Measurements from ENCODE around the gene NR5A1.

DNA sequence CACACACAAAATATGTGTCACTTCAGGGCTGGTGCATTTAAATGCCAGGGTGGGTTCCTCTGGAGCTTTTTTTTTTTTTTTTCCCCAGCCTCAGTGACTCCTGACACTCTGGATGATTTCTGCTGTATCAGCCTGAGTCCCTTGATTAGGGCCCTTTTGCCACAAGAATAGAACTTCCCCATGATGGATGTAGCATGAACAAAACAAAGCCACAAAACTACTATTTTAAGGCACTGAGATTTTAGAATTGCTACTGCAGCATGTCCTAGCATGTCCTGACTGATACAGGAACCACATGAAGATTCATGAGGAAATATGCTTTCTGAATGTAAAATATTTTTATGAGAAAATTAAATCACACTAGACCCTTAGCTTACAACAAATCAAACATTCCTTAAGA is 70.9 kb downstream of the NR5A1 start:
- TF ChIP-seq, protein P1, sequence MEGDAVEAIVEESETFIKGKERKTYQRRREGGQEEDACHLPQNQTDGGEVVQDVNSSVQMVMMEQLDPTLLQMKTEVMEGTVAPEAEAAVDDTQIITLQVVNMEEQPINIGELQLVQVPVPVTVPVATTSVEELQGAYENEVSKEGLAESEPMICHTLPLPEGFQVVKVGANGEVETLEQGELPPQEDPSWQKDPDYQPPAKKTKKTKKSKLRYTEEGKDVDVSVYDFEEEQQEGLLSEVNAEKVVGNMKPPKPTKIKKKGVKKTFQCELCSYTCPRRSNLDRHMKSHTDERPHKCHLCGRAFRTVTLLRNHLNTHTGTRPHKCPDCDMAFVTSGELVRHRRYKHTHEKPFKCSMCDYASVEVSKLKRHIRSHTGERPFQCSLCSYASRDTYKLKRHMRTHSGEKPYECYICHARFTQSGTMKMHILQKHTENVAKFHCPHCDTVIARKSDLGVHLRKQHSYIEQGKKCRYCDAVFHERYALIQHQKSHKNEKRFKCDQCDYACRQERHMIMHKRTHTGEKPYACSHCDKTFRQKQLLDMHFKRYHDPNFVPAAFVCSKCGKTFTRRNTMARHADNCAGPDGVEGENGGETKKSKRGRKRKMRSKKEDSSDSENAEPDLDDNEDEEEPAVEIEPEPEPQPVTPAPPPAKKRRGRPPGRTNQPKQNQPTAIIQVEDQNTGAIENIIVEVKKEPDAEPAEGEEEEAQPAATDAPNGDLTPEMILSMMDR (IDR thresholded peaks at IDR 0.05; ENCODE audit: low read depth, low read length, poor library complexity, severe bottlenecking) = no peak
- TF ChIP-seq EZH2phosphoT487 (IDR thresholded peaks at IDR 0.05; ENCODE audit: borderline replicate concordance, low read length) = no peak

Data from DOHH2 (cell line).